IMR-90 (cell line): ENCODE measurements around the gene CLCA2. TPM values are rescaled to one million over a fixed set of nuclear protein-coding genes. Genes with fewer than 3 reads are reported as not detected.

ENCODE experiments used
- ATAC-seq: fragments of 200-7000 bp; cut with Tn5 transposase; 2 replicates; pipeline ENCODE4 v1.9.1; 2020; ENCODE audit warnings: low read depth, mild to moderate bottlenecking, moderate library complexity
- BruUV-seq: library from RNA; stranded (reverse); fragments of 400-500 nt; replicated peaks from 2 replicates; lab custom pipeline; 2021; lab: Mats Ljungman, UMichigan
- CTCF ChIA-PET: fragments of 300-600 bp; formaldehyde crosslinking; extraction: SDS; loops from one replicate; lab custom pipeline; 2021; ENCODE audit warnings: antibody characterized with exemption; lab: Yijun Ruan, JAX
- POLR2A ChIA-PET: fragments of 300-600 bp; sonication (Branson Sonifier 250); formaldehyde crosslinking; loops from one replicate; lab custom pipeline; 2022; ENCODE audit warnings: antibody characterized with exemption; ENCODE audit not compliant: unreplicated experiment; lab: Charles Lee
- DNase-seq: peaks from one replicate; pipeline ENCODE4 v3.0.0; 2013
- H2AFZ ChIP-seq: replicated peaks from 2 replicates; pipeline ENCODE3; 2013; ENCODE audit warnings: low read length, mild to moderate bottlenecking; ENCODE audit not compliant: poor library complexity
- H2AK5ac ChIP-seq: 2 replicates; pipeline ENCODE4 v1.6.1; 2013; ENCODE audit warnings: low read depth, low read length, inconsistent platforms
- H2AK9ac ChIP-seq: replicated peaks from 2 replicates; pipeline ENCODE3; 2013; ENCODE audit warnings: mild to moderate bottlenecking, low read depth, low read length, moderate library complexity; ENCODE audit not compliant: poor library complexity
- H2BK120ac ChIP-seq: 2 replicates; pipeline ENCODE4 v1.6.1; 2013; ENCODE audit warnings: low read depth, low read length, inconsistent platforms
- H2BK15ac ChIP-seq: 3 replicates; pipeline ENCODE4 v1.6.1; 2013; ENCODE audit warnings: low read depth, low read length, inconsistent platforms
- H2BK20ac ChIP-seq: 2 replicates; pipeline ENCODE4 v1.6.1; 2013; ENCODE audit warnings: low read depth, mild to moderate bottlenecking, inconsistent platforms, low read length, moderate library complexity
- H2BK5ac ChIP-seq: 2 replicates; pipeline ENCODE4 v1.6.1; 2013; ENCODE audit warnings: mild to moderate bottlenecking, low read depth, low read length, inconsistent platforms; ENCODE audit not compliant: poor library complexity, severe bottlenecking
- H3K14ac ChIP-seq: replicated peaks from 2 replicates; pipeline ENCODE4 v1.6.1; 2013; ENCODE audit warnings: low read depth, low read length, inconsistent platforms
- H3K18ac ChIP-seq: 2 replicates; pipeline ENCODE4 v1.6.1; 2013; ENCODE audit warnings: low read depth, low read length, control low read depth
- H3K23ac ChIP-seq: 2 replicates; pipeline ENCODE4 v1.6.1; 2013; ENCODE audit warnings: low read depth, low read length, inconsistent platforms
- H3K27ac ChIP-seq: 2 replicates; pipeline ENCODE4 v1.5.1; 2013; ENCODE audit warnings: mild to moderate bottlenecking, control low read depth, low read length; ENCODE audit not compliant: insufficient read depth
- H3K27me3 ChIP-seq: 2 replicates; pipeline ENCODE4 v1.6.1; 2013; ENCODE audit warnings: low read length; ENCODE audit not compliant: control insufficient read depth, insufficient read depth
- H3K36me3 ChIP-seq: 2 replicates; pipeline ENCODE4 v1.6.1; 2013; ENCODE audit warnings: low read length, mixed read lengths; ENCODE audit not compliant: control insufficient read depth, insufficient read depth
- H3K4ac ChIP-seq: 2 replicates; pipeline ENCODE4 v1.6.1; 2013; ENCODE audit warnings: low read depth, low read length, inconsistent platforms
- H3K4me1 ChIP-seq: 2 replicates; pipeline ENCODE4 v1.6.1; 2013; ENCODE audit warnings: low read length, mixed read lengths; ENCODE audit not compliant: control insufficient read depth, insufficient read depth
- H3K4me2 ChIP-seq: 2 replicates; pipeline ENCODE4 v1.6.1; 2013; ENCODE audit warnings: low read depth, mild to moderate bottlenecking, control low read depth, low read length, moderate library complexity
- H3K4me3 ChIP-seq: 2 replicates; pipeline ENCODE4 v1.5.1; 2013; ENCODE audit warnings: low read depth, mild to moderate bottlenecking, control low read depth, low read length, moderate library complexity; ENCODE audit not compliant: insufficient read depth
- H3K56ac ChIP-seq: 2 replicates; pipeline ENCODE4 v1.6.1; 2013; ENCODE audit warnings: low read length, inconsistent platforms; ENCODE audit not compliant: insufficient read depth; ENCODE audit errors: extremely low read depth
- H3K79me1 ChIP-seq, 2 experiments: 2 replicates each; pipeline ENCODE4 v1.6.1; 2013; ENCODE audit warnings: low read length in 2 of 2, inconsistent platforms in 1 of 2, low read depth in 1 of 2
- H3K9ac ChIP-seq: 2 replicates; pipeline ENCODE4 v1.6.1; 2013; ENCODE audit warnings: low read depth, low read length, control low read depth
- H3K9me1 ChIP-seq: 2 replicates; pipeline ENCODE4 v1.6.1; 2013; ENCODE audit warnings: low read length, inconsistent platforms; ENCODE audit not compliant: insufficient read depth
- H3K9me3 ChIP-seq: 2 replicates; pipeline ENCODE4 v1.6.1; 2013; ENCODE audit warnings: low read length; ENCODE audit not compliant: control insufficient read depth, insufficient read depth
- H4K20me1 ChIP-seq: 2 replicates; pipeline ENCODE4 v1.6.1; 2013; ENCODE audit warnings: low read length, inconsistent platforms; ENCODE audit not compliant: insufficient read depth
- H4K5ac ChIP-seq: 2 replicates; pipeline ENCODE4 v1.6.1; 2013; ENCODE audit warnings: mild to moderate bottlenecking, low read depth, low read length, control low read depth
- H4K8ac ChIP-seq, 2 experiments: 2 replicates each; pipeline ENCODE4 v1.6.1; 2013; ENCODE audit warnings: low read depth in 2 of 2, low read length in 2 of 2, control low read depth in 1 of 2, inconsistent platforms in 1 of 2
- H4K91ac ChIP-seq: 2 replicates; pipeline ENCODE4 v1.6.1; 2013; ENCODE audit warnings: low read depth, low read length, inconsistent platforms; ENCODE audit not compliant: insufficient read depth
- CEBPB ChIP-seq: IDR thresholded peaks from 2 replicates; pipeline ENCODE4 v1.6.1; 2012; ENCODE audit warnings: low read depth, low read length, improper control_type of control experiment
- MAFK ChIP-seq: IDR thresholded peaks from 2 replicates; pipeline ENCODE4 v1.6.1; 2012; ENCODE audit warnings: low read depth, low read length, improper control_type of control experiment
- MAZ ChIP-seq: IDR thresholded peaks from 2 replicates; pipeline ENCODE4 v1.6.1; 2012; ENCODE audit warnings: low read depth, mild to moderate bottlenecking, low read length, improper control_type of control experiment, moderate library complexity, borderline replicate concordance
- RFX5 ChIP-seq: IDR thresholded peaks from 2 replicates; pipeline ENCODE4 v1.8.0; 2012; ENCODE audit warnings: low read depth, mild to moderate bottlenecking, low read length, moderate library complexity
- WGBS, 2 experiments: methylation state at CpG; one replicate each; pipeline versions ENCODE4 v1.1.5 to v1.1.7; 2013; ENCODE audit warnings: missing lambda C conversion rate in 2 of 2; ENCODE audit not compliant: insufficient read length in 1 of 2; ENCODE audit errors: extremely low coverage in 2 of 2; 5-methylcytosine and 5-hydroxymethylcytosine counted together
- dilution Hi-C: fragments of 300-500 bp; cut with HindIII; formaldehyde crosslinking; loops from one replicate; pipeline ENCODE4 v1.14.3; 2018; ENCODE audit warnings: low sequenced_read_pairs; ENCODE audit not compliant: unreplicated experiment
- in situ Hi-C: fragments of 300-500 bp; cut with MboI; formaldehyde crosslinking; loops from 3 replicates; pipeline ENCODE4 v1.14.3; 2019; ENCODE audit warnings: low sequenced_read_pairs, inconsistent platforms, mixed read lengths
- intact Hi-C: fragments of 100-400 bp; cut with micrococcal nuclease; formaldehyde crosslinking; loops from 2 replicates; pipeline ENCODE4 v1.10.0; 2022
- polyA plus RNA-seq, 3 experiments: library from polyadenylated mRNA; depleted of rRNA; stranded (reverse); fragments of >200 nt; gene quantifications; 2 replicates each; pipeline ENCODE4 v1.2.3, GENCODE V29; 2012; ENCODE audit warnings: low replicate concordance in 1 of 3
- total RNA-seq: library from RNA; depleted of rRNA; stranded (reverse); fragments of >200 nt; gene quantifications from 2 replicates; pipeline ENCODE4 v1.2.3, GENCODE V29; 2012

CLCA2 gene
- total and polyA plus RNA-seq, 2 of the 4 experiments (the other 2 are of a cell fraction), result 0.09 to 0.18 TPM

- Histone ChIP-seq H3K9ac (no peak overlapping the region), H3K4me3 (no peak overlapping the region), H4K8ac (no peak overlapping the region), H2AFZ (no peak overlapping the region), H2AK9ac (no peak overlapping the region), H3K18ac (no peak overlapping the region), H2BK120ac (no peak overlapping the region), H2AK5ac (no peak overlapping the region), H3K36me3 (no peaks in the 10 kb centered on the region), H3K27me3 (peaks cover 2% of the 10 kb centered on the region), H3K79me1 (no peaks in the 10 kb centered on the region), H2BK15ac (no peak overlapping the region), H3K14ac (no peak overlapping the region), H3K56ac (no peak overlapping the region), H4K5ac (no peak overlapping the region), H3K9me3 (no peaks in the 10 kb centered on the region), H3K4ac (no peak overlapping the region), H3K4me1 (peaks cover 2% of the 10 kb centered on the region), H3K27ac (no peak overlapping the region), H2BK5ac (no peak overlapping the region), H4K91ac (no peak overlapping the region), H3K4me2 (no peak overlapping the region), H2BK20ac (no peak overlapping the region), H3K9me1 (no peaks in the 10 kb centered on the region), H4K20me1 (no peaks in the 10 kb centered on the region), H3K23ac (no peak overlapping the region)
- intact Hi-C loops (loop anchor here (1.0 to 10.0 kb wide), 3 partner anchors 31 to 460 kb away; partner anchors contain the start of gene ODF2L), dilution Hi-C loops (no loop called here), in situ Hi-C loops (no loop called here)
- ChIA-PET CTCF (interaction anchor here (1.3 kb wide), 1 partner anchor 125 kb away, joined by 3 read pairs; no protein-coding TSS in a partner anchor), POLR2A (interaction anchor here (0.6 kb wide), 1 partner anchor 724 kb away, joined by 4 read pairs; no protein-coding TSS in a partner anchor)
- BruUV-seq, result no TSS peak
- no peak for DNase-seq
- no peak for ATAC-seq
- 58% methylated on average over 5 of the region's 9 CpGs; no CpG with 5 or more reads in 1 of the 2 experiments for WGBS, 2 experiments
- TF ChIP-seq MAFK (no peak), CEBPB (no peak), RFX5 (no peak), MAZ (no peak)
Observed at GRCh38 chr1:86504895-86505563, 81.1 kb downstream of the CLCA2 start.
